PFSK-1 (cell line): ENCODE measurements around the gene IGFLR1.

Source experiments
- FOXP2 ChIP-seq: optimal IDR thresholded peaks from 2 replicates; pipeline ENCODE3; 2011; ENCODE audit warnings: borderline replicate concordance, control low read depth, inconsistent platforms; ENCODE audit not compliant: insufficient read depth; ENCODE audit errors: extremely low read length, extremely low read depth
- POLR2AphosphoS5 ChIP-seq: IDR thresholded peaks from 2 replicates; pipeline ENCODE4 v1.6.1; 2012; ENCODE audit warnings: low read depth, mild to moderate bottlenecking, control low read depth, low read length, moderate library complexity
- REST ChIP-seq, 2 experiments: IDR thresholded peaks; 2 replicates each; pipeline versions ENCODE4 v1.6.1 to v1.8.0; 2011 to 2012; ENCODE audit warnings: low read depth in 2 of 2, low read length in 2 of 2, control low read depth in 1 of 2, inconsistent platforms in 1 of 2, mild to moderate bottlenecking in 1 of 2, moderate library complexity in 1 of 2; ENCODE audit not compliant: insufficient read depth in 1 of 2
- SIN3A ChIP-seq: IDR thresholded peaks from 2 replicates; pipeline ENCODE4 v1.6.1; 2012; ENCODE audit warnings: mild to moderate bottlenecking, low read length, moderate library complexity, borderline replicate concordance; ENCODE audit not compliant: insufficient read depth
- TAF1 ChIP-seq: IDR thresholded peaks from 2 replicates; pipeline ENCODE4 v1.6.1; 2012; ENCODE audit warnings: low read length, control low read depth, borderline replicate concordance; ENCODE audit not compliant: insufficient read depth

IGFLR1 gene

GRCh38 chr19:35753634-35754369 is 11.6 kb upstream of the IGFLR1 start:
- TF ChIP-seq TAF1 (no peak), FOXP2 (no peak), POLR2AphosphoS5 (no peak), REST (IDR thresholded peaks at IDR 0.05; ENCODE audit: insufficient read depth in 1 of 2, low read depth in 2 of 2, low read length in 2 of 2) (no peak), SIN3A (no peak)

GRCh38 chr19:35752746-35753350 is 10.6 kb upstream of the IGFLR1 start:
- TF ChIP-seq REST (IDR thresholded peaks at IDR 0.05; ENCODE audit: insufficient read depth in 1 of 2, low read depth in 2 of 2, low read length in 2 of 2): no peak
- no peak for TF ChIP-seq FOXP2
- no peak for TF ChIP-seq TAF1
- TF ChIP-seq SIN3A: no peak
- no peak for TF ChIP-seq POLR2AphosphoS5

- TF ChIP-seq POLR2AphosphoS5: no peak
- no peak for TF ChIP-seq FOXP2
- no peak for TF ChIP-seq SIN3A
- TF ChIP-seq REST (IDR thresholded peaks at IDR 0.05; ENCODE audit: insufficient read depth in 1 of 2, low read depth in 2 of 2, low read length in 2 of 2): no peak
Measured at GRCh38 chr19:35751839-35752745, 9.8 kb upstream of the IGFLR1 start.

GRCh38 chr19:35750167-35750566 is 7.9 kb upstream of the IGFLR1 start:
- no peak for TF ChIP-seq SIN3A

- TF ChIP-seq SIN3A (peak; percentile 71; the same call in 1 of the 2 replicates), REST (IDR thresholded peaks at IDR 0.05; ENCODE audit: insufficient read depth in 1 of 2, low read depth in 2 of 2, low read length in 2 of 2) (no peak), POLR2AphosphoS5 (peak; percentile 84), TAF1 (0 out of 2 replicates have a peak, but pooled peaks have one; percentile 42), FOXP2 (no peak)
Measured at GRCh38 chr19:35748106-35749020, 6.1 kb upstream of the IGFLR1 start, which contains the start of gene LIN37. Gene LIN37, plus strand, starts transcription at chr19:35748576. Its CDS starts 149 bp downstream, at chr19:35748725.
